Islet of Langerhans (tissue), 1 donor: Measurements from ENCODE around the gene TRAPPC12.

Experiments used
- FAIRE-seq: peaks from one replicate; lab custom pipeline; 2011; peaks lifted over from hg19 to GRCh38; lab: Jason Lieb, UNC

Gene TRAPPC12

DNA sequence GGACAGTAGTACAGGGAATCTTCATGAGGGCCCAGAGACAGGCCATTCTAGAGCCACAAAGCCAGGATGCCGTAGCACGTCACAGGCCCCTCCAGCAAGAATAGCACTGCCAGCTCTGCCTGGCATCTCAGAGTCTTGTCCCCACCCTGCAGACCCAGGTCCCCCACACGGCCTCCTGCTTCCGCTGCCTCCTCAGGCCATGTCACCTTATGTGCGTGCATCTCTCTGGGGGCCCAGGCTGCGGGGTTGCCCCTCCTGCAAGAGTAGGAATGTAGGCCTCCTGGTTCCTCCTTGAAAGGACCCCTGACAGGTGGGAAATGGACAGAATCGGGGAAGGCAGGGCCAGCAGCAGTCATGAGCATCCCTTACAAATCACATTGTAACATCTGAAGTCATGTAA lies 90.0 kb downstream of the TRAPPC12 start:
- no peak for FAIRE-seq

GRCh38 chr2:3470166-3470651 lies 90.7 kb downstream of the TRAPPC12 start:
- FAIRE-seq, result no peak

DNA sequence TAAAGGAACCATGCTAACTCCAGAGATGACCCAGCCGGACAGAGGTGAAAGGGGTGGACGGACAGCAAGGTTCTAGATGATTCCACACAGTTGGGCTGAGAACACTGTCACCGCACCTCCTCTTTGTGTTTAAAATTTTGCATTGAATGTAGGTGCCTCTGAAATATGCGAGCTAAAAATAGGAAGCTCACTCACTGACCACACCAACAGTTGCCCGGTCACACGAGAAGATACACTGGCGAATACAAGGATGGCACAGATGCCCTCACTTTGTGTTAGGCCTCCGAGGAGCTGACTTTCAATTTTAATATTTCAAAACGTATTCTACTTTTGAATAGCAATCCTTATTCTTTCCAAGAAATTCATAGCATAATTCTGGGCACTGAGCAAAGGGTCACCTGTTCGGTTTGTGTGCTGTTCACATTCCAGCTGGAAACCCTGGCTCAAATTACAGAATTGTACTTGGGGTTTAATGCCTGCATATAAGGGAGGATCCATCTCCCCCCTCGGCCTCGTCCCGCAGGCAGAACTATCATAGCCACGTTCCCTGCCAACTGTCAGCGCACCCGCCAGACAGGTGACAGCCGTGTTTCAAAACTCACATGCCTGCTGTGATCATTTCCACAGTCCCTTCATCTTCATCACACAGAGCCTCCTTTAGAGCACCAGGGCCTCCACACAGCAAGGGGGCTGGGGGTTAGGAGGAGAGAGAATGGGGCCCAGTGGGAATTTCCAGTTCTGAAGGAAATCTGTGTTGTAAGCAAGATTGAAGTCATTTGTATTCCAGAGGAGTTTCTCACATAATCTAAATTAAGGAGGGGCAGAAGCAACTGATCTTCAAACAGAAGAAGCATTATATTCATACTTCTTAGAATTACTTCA lies 91.6 kb downstream of the TRAPPC12 start:
- FAIRE-seq, result no peak

DNA sequence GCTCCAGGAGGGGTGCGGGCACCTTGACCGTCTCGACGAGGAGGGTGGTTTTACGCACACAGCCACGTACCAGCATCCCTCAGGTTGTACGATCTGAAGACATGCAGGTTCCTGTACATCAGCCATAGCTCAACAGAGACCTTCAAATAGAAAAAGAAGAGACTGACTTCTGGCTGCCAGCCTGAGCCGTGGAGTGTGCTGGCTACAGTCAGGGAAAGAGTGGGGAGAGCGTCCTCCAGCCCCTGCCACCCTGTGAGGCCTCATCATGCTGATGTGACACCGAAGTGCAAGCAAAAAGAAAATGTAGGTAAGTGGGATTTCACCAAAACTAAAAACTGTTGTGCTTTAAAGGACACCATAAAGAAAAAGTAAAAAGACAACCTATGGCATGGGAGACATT lies 92.8 kb downstream of the TRAPPC12 start:
- no peak for FAIRE-seq

DNA sequence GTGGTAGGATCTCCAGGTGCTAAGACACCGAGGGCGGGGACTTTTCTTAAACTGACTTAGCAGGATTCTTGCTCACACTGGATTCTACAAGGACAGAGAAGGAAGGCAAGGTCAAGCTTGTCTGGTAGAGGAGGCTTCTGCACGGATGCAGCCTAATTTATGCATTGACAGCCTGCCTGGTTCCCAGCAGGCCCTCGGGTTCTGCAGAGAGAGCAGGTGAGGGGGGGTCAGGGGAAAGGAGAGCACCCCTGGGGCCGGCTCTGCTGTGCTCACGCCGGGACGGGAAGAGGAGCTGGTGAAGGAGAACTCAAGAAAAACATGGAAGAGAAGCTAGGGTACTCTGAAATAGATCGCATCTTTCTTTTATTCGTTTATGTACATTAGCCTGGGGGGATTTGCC lies 93.5 kb downstream of the TRAPPC12 start:
- no peak for FAIRE-seq

DNA sequence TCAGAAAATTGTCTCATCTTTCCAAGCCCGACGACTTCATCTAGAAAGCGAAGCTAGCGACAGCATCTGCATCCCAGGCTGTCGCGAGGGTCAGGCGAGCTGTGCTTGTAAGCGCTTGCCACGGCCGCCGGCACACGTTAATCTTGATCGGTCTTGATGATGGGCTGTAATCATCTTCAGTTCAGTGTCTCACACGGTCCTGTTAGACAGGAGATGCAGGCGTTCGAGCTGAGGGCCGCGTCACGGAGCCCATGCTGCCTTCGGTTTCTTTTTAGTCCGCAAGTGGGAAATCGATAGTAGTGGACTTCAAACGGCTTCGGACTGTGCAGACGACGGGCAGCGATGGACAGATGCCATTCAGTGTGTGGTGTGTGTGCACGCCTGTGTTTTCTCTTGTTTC lies 96.3 kb downstream of the TRAPPC12 start:
- no peak for FAIRE-seq

DNA sequence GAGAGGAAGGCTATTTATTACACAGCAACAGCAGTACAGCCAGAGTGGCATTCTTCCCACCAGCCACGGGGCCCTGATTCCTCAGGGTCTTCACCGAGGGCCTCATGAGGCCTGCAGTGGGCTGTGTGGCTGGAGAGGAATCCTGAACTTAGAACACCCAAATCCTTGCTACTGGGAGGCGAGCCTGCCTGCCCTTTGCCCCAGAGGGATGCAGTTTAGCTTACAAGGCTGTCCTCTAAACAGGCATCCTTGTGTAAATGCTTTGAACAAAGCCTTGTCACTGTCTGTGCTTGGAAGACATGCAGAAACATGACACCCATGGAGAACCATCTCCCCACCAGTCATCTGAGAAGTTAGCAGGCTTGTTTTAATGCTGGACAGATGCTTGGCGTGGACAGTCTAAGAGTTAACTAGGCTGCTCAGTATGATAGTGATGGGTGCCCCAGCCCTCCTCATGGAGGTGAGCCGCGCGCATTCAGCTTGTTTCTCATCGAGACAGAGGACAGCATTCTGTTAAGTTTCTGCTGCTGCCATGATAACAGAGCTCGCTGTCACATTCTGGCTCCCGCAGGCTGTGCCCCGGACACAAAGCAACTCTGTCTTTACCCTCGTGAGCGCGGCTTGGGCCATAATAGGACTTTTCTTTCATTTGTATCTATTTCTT lies 97.0 kb downstream of the TRAPPC12 start:
- no peak for FAIRE-seq

GRCh38 chr2:3476985-3477327 lies 97.5 kb downstream of the TRAPPC12 start:
- FAIRE-seq, result no peak

DNA sequence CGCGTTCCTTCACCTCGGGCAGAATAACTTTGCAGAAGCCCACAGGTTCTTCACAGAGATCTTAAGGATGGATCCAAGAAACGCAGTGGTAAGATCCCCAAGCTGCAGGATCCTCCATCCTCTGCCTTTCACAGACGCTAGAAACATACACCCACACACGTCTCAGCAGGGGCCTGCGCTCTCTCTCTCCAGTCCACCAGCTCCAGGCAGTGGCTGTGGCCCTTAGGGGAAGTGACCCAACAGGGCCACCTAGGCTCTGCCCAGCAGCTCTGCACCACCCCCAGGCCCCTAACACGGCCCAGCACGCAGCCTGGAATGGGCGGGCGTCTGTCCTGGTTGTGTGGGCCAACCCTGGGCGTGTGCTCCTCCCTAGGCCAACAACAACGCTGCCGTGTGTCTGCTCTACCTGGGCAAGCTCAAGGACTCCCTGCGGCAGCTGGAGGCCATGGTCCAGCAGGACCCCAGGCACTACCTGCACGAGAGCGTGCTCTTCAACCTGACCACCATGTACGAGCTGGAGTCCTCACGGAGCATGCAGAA lies 99.4 kb downstream of the TRAPPC12 start:
- FAIRE-seq, result no peak

DNA sequence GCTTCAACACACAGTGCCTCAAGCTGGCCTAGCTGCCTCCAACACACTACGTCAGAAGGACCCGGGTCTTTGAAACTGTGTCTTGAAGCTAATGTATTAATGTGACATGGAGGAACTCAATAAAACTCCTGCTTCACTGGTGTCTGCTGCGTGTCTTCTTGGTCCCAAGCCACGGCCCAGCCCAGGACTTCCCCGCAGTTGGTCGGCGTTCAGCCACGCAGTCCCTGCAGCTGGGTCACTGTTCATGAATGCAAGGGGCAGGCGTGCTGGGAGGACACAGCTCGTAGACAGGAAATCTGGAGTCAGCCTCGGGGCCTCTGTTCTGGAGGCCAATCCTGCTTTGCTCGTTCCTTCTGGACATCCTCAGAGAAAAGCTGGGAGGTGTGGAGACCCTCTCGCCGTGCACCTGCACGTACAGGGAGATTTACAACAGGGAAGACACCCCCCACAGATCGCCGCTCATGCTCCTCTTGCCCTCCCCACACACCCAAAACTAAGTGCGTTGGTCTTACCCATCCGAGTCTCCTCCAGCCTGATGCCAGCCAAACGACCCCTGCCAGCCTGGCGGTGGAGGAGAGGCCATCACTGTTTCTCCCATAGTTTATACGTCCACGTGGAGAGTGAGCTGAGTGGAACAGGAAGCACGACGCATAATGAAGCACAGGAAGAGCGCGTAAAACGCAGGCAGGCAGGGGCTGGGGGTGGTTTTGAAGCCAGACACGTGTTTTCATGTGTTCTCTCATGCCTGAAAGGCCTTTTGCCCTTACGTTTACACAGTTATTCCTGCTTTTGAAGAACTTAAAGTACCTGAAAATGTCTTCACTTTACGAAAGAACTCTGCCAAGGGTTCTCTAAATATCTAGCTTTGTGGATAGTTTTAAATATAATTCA lies 100.2 kb downstream of the TRAPPC12 start:
- no peak for FAIRE-seq

DNA sequence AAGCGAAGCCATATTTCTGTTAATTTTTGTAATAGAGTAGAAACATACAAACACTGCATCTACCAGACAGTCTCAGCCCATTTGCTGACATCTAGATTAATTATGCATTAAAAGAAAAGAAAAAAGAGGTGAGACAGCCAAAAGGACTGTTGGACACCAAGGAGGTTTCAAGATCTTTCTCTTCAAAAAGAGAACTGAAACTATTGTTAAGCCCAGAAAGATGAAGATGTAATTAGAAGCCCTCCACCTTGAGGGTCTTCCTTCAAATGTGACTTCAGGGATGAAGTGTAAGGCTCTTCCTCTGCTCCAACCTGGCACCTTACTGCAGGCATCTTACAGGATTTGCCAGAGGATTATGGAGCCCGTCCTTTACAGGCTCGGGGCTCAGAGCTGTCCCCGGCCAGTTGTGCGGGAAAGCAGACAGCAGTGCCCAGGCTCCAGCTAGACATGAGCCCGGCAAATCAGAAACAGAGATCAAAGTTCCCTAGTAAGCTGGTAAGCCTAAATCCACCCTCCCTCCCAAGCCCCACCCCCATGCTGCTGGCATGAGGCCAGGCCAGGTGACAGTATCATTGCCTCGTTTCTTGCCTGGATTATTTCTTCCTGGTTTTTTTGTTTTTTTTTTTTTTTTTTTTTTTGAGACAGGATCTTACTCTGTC lies 101.0 kb downstream of the TRAPPC12 start:
- FAIRE-seq, result no peak

DNA sequence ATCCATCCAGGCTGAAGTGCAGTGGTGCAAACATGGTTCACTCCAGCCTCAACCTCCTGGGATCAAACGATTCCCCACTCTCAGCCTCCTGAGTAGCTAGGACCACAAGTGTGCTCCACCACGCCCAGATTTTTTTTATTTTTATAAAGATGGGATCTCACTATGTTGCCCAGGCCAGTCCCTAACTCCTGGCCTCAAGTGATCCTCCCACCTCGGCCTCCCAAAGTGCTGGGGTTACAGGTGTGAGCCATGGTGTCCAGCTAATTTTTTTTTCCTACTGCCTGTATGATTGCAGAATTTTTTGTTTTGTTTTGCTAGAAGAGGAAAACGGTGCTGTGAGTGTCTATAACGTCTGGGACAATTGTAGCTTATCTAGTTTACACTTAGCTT lies 101.5 kb downstream of the TRAPPC12 start:
- no peak for FAIRE-seq

GRCh38 chr2:3481736-3482362 lies 102.4 kb downstream of the TRAPPC12 start:
- FAIRE-seq, result no peak

DNA sequence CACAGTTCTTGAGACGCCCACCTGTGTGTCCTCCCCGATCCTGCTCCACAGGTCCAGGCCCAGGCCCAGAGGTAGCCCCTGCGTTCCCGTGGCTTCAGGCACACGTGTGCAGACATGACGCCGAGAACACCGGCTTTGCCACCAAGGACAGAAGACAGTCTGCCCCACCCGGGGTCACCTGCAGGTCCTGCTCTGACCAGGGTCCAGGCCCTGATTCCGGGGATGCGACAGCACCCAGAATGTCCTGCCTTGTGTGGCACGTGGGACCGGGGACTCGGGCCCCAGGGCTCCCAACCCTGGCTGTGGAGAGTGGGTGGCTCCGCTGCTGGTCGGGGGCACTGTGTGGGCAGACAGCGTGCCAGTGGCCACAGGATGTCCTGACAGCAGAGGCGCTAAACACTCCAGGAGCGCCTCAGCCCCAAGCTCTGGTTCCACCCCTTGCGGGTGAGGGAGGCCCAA lies 102.9 kb downstream of the TRAPPC12 start:
- no peak for FAIRE-seq

GRCh38 chr2:3483227-3483985 lies 103.9 kb downstream of the TRAPPC12 start:
- FAIRE-seq, result no peak

DNA sequence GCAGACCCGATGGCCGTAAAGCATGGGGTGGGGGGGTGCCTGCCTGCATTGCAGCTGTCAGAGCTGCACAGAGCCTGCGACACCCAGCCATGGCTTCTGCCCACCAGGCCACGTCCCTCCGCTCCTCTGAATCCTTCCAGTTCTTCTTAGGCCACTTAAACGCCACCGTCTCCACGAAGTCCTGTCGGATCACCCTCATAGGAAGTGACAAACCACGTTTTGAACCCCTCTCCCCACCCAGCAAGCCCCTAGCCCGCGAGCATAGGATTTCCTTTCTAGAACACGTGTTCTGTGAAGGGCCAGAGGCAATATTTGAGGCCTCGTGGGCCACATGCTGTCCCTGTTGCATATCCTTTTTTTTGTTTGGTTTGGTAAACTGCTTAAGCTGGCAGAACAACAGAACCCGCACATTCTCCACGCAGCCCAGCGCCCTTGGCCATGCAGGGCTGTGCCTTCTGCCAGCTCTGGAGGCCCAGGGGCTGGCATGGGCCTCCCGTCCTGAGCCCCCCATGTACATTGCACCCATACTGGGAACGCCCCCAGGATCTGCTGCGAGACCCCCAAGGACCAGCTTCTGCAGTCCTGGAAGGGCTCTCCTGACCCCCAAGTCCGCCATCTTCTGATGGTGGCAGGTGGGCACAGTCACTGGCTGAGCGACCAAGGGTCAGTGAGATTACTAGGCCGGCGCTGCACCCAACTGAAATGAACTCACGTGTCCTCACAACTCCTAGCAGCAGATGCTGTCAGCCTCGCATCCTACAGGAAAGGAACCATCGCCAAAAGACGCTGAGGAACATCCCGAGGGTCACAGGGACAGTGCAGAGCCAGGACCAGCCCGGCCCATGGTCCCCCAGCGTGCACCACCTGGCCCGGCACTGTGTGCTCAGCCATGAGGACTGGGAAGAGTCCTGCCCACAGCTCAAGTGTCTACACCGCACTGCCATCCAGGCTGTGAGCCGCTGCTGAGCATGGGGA lies 104.8 kb downstream of the TRAPPC12 start:
- FAIRE-seq, result no peak

- FAIRE-seq, result no peak
These were observed 105.7 kb downstream of the TRAPPC12 start for GRCh38 chr2:3485166-3485565.

DNA sequence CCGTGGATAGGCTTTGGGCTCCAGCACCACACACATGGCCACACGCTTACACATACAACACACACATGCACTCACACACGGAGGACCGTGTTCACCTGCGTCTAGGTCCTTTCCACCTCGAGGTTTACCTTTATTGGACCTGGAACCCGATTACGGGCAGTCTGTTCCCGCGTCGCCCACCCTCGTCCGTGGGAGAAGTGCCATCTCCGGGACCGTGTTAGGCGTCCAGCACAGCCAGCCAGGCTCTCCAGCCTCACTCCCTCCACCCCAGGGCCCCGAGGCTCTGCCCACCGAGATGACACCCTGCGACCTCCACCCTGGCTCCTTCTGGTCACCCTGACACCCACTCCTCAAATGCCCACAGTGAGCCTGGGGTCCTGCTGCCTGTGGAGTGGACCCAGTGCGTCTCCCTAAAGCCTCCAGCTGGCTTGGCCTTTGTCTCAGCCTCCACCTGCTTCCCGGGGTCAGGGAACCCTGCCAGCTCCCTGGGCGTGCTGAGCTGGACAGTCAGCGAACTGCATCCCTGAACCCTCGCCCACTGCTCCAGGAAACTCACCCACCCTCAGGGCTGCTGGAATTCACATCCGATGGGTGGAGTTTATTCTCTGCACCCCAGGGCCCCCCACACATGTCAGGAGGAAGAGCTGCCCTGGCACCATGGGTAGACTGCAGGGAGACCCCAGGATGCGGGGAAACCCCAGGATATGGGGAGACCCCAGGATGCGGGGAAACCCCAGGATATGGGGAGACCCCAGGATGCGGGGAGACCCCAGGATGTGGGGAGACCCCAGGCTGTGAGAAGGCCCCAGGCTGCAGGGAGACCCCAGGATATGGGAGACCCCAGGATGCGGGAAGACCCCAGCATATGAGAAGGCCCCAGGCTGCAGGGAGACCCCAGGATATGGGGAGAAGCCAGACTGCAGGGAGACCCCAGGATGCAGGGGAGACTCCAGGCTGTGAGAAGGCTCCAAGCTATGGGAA lies 106.8 kb downstream of the TRAPPC12 start:
- FAIRE-seq, result no peak
